ENCODE data around the gene NUAK1.

DNA sequence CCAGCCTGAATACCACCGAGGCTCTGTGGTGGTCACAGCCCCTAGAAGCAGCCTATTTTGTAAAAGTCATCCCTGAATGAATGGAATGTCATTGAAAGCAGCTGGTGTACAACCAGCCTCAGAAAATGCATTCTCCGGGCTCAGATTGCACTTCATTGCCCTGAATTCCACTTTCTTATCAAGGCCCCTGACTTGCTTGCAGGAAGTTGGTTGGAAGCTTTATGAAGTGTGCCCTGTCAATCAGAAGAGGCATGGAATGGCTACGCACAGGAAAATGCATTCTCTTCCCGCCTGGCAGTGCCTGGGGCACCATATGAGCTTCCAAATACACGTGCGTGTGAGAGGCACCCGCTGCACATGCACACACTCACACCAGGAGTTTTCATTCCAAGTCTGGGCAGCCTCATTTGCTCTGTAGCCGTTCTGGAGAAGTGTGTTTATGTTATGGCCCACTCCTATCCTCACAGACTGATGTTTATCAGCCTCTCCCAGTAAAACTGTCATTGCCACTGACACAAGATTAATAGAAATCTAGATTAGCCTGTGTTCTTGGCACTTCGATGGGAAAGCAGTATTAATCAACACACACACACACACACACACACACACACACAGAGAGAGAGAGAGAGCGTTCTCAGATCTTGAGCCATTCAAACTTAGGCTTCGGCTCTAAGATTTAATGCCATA lies 63.9 kb downstream of the NUAK1 start:
- TF ChIP-seq, protein P1, sequence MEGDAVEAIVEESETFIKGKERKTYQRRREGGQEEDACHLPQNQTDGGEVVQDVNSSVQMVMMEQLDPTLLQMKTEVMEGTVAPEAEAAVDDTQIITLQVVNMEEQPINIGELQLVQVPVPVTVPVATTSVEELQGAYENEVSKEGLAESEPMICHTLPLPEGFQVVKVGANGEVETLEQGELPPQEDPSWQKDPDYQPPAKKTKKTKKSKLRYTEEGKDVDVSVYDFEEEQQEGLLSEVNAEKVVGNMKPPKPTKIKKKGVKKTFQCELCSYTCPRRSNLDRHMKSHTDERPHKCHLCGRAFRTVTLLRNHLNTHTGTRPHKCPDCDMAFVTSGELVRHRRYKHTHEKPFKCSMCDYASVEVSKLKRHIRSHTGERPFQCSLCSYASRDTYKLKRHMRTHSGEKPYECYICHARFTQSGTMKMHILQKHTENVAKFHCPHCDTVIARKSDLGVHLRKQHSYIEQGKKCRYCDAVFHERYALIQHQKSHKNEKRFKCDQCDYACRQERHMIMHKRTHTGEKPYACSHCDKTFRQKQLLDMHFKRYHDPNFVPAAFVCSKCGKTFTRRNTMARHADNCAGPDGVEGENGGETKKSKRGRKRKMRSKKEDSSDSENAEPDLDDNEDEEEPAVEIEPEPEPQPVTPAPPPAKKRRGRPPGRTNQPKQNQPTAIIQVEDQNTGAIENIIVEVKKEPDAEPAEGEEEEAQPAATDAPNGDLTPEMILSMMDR (IDR thresholded peaks at IDR 0.05 in 4 of 5, conservative IDR thresholded peaks at IDR 0.05 in 1 of 5): no peak
- no peak for TF ChIP-seq POLR2A (IDR thresholded peaks at IDR 0.05)
